Fibroblast of lung (primary cell): Measurements from ENCODE around the gene GGT1. TPM values are rescaled to one million over a fixed set of nuclear protein-coding genes. Genes with fewer than 3 reads are reported as not detected.
A peak's percentile ranks its signal among the peaks of the same experiment; 100 is the strongest.

Source experiments
- DNase-seq, 2 donors: peaks; one replicate each; pipeline versions ENCODE4 v3.0.0 to v3.0.0-alpha.2; 2010; ENCODE audit warnings: low read depth in 2 of 2
- H2AFZ ChIP-seq: 2 replicates; pipeline ENCODE4 v1.5.1; 2012; ENCODE audit warnings: low read length, control low read depth, inconsistent platforms
- H3K27ac ChIP-seq: 2 replicates; pipeline ENCODE4 v1.5.1; 2011; ENCODE audit warnings: low read length, control low read depth; ENCODE audit not compliant: insufficient read depth
- H3K27me3 ChIP-seq: 2 replicates; pipeline ENCODE4 v1.5.1; 2011; ENCODE audit warnings: mild to moderate bottlenecking, low read length; ENCODE audit not compliant: control insufficient read depth, insufficient read depth
- H3K36me3 ChIP-seq: 2 replicates; pipeline ENCODE4 v1.5.1; 2011; ENCODE audit warnings: low read length; ENCODE audit not compliant: control insufficient read depth, insufficient read depth
- H3K4me1 ChIP-seq: 2 replicates; pipeline ENCODE4 v1.5.1; 2011; ENCODE audit warnings: low read length; ENCODE audit not compliant: control insufficient read depth, insufficient read depth; ENCODE audit errors: extremely low read depth
- H3K4me2 ChIP-seq: 2 replicates; pipeline ENCODE4 v1.5.1; 2011; ENCODE audit warnings: low read length, control low read depth; ENCODE audit not compliant: insufficient read depth; ENCODE audit errors: extremely low read depth
- H3K4me3 ChIP-seq, 4 experiments: fragments of 200-600 bp in 1 of 4; sonication (generic) in 1 of 4; replicated peaks in 1 of 4; 2 replicates each; pipeline ENCODE4 v1.5.1; 2011 to 2016; ENCODE audit warnings: low read length in 4 of 4, low read depth in 3 of 4, mild to moderate bottlenecking in 3 of 4, control low read depth in 2 of 4, inconsistent platforms in 1 of 4, mixed read lengths in 1 of 4; ENCODE audit not compliant: insufficient read depth in 1 of 4; ENCODE audit errors: control extremely low read depth in 1 of 4
- H3K79me2 ChIP-seq: 2 replicates; pipeline ENCODE4 v1.5.1; 2012; ENCODE audit warnings: mild to moderate bottlenecking, low read length, inconsistent platforms; ENCODE audit not compliant: control insufficient read depth, insufficient read depth
- H3K9ac ChIP-seq: 2 replicates; pipeline ENCODE4 v1.5.1; 2011; ENCODE audit warnings: mild to moderate bottlenecking, low read length, control low read depth; ENCODE audit not compliant: insufficient read depth
- H3K9me3 ChIP-seq: 2 replicates; pipeline ENCODE4 v1.5.1; 2012; ENCODE audit warnings: low read depth, low read length; ENCODE audit not compliant: control insufficient read depth, insufficient read depth
- H4K20me1 ChIP-seq: 2 replicates; pipeline ENCODE4 v1.5.1; 2011; ENCODE audit warnings: low read length; ENCODE audit not compliant: control insufficient read depth, insufficient read depth; ENCODE audit errors: extremely low read depth
- EZH2 ChIP-seq: IDR thresholded peaks from 2 replicates; pipeline ENCODE4 v1.5.1; 2012; ENCODE audit warnings: low read length, control low read depth, mild to moderate bottlenecking; ENCODE audit errors: missing control alignments
- polyA plus RNA-seq, 2 donors: library from polyadenylated mRNA; depleted of rRNA in 1 of 2; stranded (reverse) in 1 of 2; unstranded in 1 of 2; fragments of >200 nt; gene quantifications; 2 replicates each; pipeline ENCODE4 v1.2.1, GENCODE V29; 2011 to 2012; ENCODE audit warnings: missing spikeins in 1 of 2
- total RNA-seq: library from RNA; depleted of rRNA; stranded (reverse); fragments of >200 nt; gene quantifications from 2 replicates; pipeline ENCODE4 v1.2.1, GENCODE V29; 2014
- TF ChIP-seq, protein P1 (sequence below), 2 donors: IDR thresholded peaks in 1 of 2; conservative IDR thresholded peaks in 1 of 2; 1 replicate in 1 of 2; 2 replicates in 1 of 2; pipeline ENCODE4 v1.5.1; 2011 to 2012; ENCODE audit warnings: low read length in 2 of 2, control low read depth in 1 of 2, inconsistent platforms in 1 of 2, low read depth in 1 of 2, mild to moderate bottlenecking in 1 of 2

GGT1 gene
- total and polyA plus RNA-seq, 2 donors (not counting 1 experiment from before 2014, with no cell fraction given): 0.37 to 2.0 TPM

DNA sequence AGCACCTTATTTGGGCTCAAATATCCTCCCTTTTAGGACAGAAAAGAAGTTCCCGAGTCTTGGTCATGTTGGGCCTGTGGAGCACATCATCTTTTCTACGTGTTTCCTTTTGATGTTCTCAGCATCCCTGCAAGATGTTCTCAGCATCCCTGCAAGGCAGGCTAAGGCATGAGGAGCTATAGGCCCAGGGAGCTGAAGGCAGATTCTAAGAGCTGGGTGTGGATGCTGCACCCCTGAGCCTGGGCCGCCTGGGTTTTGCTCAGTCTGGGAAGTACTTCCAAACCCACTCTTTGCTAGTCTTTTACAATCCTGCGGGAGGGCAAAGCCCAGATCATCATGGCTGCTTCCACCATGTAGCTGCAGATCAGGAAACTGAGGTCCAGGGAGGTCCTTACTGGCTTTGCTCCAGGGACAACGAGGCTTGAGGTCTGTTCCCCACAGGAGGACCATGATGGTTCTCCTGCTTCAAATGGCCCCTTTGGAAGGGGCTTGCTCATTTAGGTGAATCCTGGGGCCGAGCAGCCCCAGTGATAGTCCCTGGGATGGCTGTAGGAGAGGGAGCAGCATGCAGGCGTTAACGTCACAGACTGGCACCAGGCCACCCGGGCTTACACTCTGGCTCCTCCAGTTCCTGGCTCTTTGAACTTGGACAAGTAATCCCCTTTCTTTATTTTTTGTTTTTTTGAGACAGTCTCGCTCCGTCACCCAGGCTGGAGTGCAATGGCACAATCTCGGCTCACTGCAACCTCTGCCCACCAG, 20.8 kb upstream of the GGT1 start:
- Histone ChIP-seq H3K9me3 (no peaks in the 10 kb centered on the region), H3K4me2 (no peak overlapping the region), H4K20me1 (no peaks in the 10 kb centered on the region), H3K4me3 (no peak overlapping the region), H2AFZ (no peak overlapping the region), H3K27me3 (no peaks in the 10 kb centered on the region), H3K36me3 (peaks cover 4% of the 10 kb centered on the region), H3K79me2 (no peaks in the 10 kb centered on the region), H3K9ac (no peak overlapping the region), H3K27ac (no peak overlapping the region), H3K4me1 (peaks cover 7% of the 10 kb centered on the region)
- no peak for TF ChIP-seq EZH2
- TF ChIP-seq, protein P1, sequence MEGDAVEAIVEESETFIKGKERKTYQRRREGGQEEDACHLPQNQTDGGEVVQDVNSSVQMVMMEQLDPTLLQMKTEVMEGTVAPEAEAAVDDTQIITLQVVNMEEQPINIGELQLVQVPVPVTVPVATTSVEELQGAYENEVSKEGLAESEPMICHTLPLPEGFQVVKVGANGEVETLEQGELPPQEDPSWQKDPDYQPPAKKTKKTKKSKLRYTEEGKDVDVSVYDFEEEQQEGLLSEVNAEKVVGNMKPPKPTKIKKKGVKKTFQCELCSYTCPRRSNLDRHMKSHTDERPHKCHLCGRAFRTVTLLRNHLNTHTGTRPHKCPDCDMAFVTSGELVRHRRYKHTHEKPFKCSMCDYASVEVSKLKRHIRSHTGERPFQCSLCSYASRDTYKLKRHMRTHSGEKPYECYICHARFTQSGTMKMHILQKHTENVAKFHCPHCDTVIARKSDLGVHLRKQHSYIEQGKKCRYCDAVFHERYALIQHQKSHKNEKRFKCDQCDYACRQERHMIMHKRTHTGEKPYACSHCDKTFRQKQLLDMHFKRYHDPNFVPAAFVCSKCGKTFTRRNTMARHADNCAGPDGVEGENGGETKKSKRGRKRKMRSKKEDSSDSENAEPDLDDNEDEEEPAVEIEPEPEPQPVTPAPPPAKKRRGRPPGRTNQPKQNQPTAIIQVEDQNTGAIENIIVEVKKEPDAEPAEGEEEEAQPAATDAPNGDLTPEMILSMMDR (conservative IDR thresholded peaks at IDR 0.05 in 1 of 2, IDR thresholded peaks at IDR 0.05 in 1 of 2; ENCODE audit: low read depth in 1 of 2, low read length in 2 of 2): no peak
- no peak for DNase-seq

DNA sequence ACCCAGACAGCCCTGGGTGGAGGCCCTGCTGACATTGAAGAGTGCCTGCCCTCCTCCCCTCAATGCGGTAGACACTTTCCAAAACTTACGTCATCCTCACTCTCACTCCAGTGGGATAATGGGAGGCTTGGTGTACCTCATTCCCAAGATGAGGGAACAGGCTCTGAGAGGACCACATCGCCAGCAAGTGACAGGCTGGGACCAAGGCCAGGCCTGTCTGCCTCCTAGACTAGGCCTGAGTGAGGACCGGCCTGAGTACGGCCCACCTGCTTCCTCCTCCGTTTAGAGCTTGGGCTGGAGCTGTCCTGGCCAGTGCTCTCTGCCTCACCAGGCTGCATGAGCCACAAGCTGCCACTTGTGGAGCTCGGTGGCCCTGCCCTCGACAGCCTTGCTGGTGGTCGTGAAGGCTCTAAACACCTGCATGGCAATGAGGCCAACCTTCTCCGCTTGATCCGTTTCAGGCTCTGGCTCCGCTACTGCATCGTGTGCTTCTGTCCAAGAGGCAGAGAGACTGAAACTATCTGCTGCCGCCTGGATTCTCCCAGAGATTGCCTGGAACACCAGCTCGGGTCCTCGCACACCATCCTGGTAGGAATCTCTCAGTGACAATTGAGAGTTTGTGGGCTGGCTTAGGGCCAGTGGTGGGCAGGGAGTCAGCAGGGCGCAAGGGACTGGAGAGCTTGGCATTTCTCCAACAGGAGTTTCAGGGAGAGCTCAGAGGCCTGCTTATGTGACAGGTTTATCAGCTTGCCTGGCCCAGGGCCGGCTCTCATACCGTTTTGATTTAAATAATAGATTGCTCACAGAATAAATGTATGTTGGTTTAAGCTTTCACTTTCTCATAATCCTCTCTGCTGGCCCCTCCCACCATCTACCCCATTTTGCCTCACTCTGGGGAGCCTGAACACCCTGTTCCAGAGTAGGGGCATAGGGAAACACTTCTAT, 19.5 kb upstream of the GGT1 start:
- Histone ChIP-seq H3K4me3 (no peak overlapping the region), H3K9ac (no peak overlapping the region), H3K79me2 (no peaks in the 10 kb centered on the region), H3K27me3 (no peaks in the 10 kb centered on the region), H3K27ac (no peak overlapping the region), H3K9me3 (no peaks in the 10 kb centered on the region), H3K36me3 (peaks cover 4% of the 10 kb centered on the region), H4K20me1 (no peaks in the 10 kb centered on the region), H3K4me2 (peak overlapping the region; percentile 40), H2AFZ (no peak overlapping the region), H3K4me1 (peaks cover 7% of the 10 kb centered on the region)
- peak; percentile 21 to 35 for DNase-seq
- TF ChIP-seq, protein P1 (conservative IDR thresholded peaks at IDR 0.05 in 1 of 2, IDR thresholded peaks at IDR 0.05 in 1 of 2; ENCODE audit: low read depth in 1 of 2, low read length in 2 of 2): no peak
- TF ChIP-seq EZH2: no peak

DNA sequence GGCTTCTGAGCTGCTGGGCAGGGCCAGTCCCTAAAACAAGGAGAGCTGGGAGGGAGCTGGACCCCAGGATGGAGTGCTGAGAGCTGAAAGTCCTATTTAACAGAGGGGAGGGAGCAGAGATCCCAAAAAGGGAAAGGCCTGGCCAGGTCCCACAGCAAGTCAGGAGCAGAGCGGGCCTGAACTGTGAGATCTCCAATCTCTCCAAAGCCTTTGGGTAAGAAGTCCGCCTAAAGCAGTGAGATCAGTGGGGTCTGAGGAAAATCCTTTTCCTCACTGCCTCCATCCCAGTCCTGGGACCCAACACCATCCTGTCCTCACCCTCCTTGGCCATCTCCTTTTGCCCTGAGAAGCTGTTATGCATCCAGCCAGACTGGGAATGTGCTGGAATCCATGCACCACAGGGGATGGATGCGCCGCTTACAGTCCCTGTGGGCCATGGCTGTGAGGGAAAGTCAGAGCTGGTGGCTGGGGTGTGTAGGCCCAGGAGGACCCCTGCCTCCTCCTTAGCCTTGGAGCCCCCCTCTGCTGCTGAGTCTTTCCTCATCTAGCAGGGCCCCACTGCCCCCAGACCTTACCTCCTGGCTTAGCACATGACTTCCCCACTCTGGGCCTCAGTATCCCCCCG, 18.7 kb upstream of the GGT1 start:
- no peaks in the 10 kb centered on the region for H3K9me3 ChIP-seq
- TF ChIP-seq, protein P1 (conservative IDR thresholded peaks at IDR 0.05 in 1 of 2, IDR thresholded peaks at IDR 0.05 in 1 of 2; ENCODE audit: low read depth in 1 of 2, low read length in 2 of 2): no peak
- no peak for TF ChIP-seq EZH2
- H3K4me2 ChIP-seq: no peak overlapping the region
- H3K36me3 ChIP-seq: peaks cover 4% of the 10 kb centered on the region
- H4K20me1 ChIP-seq: no peaks in the 10 kb centered on the region
- peaks cover 7% of the 10 kb centered on the region for H3K4me1 ChIP-seq
- no peaks in the 10 kb centered on the region for H3K27me3 ChIP-seq
- no peak overlapping the region for H3K4me3 ChIP-seq
- no peak overlapping the region for H3K27ac ChIP-seq
- H3K9ac ChIP-seq: no peak overlapping the region
- H2AFZ ChIP-seq: no peak overlapping the region
- no peak for DNase-seq
- H3K79me2 ChIP-seq: no peaks in the 10 kb centered on the region
